H1 (cell line): Measurements from ENCODE around the gene EMC7. TPM values are rescaled to one million over a fixed set of nuclear protein-coding genes. Genes with fewer than 3 reads are reported as not detected.

Experiments used
- CTCF ChIA-PET: fragments of 300-600 bp; sonication (Branson Sonifier 250); formaldehyde crosslinking; loops from one replicate; lab custom pipeline; 2021; ENCODE audit not compliant: partially characterized antibody; lab: Charles Lee
- POLR2A ChIA-PET: fragments of 300-600 bp; sonication (Branson Sonifier 250); formaldehyde crosslinking; loops from one replicate; lab custom pipeline; 2021; ENCODE audit warnings: inconsistent platforms; ENCODE audit not compliant: partially characterized antibody; lab: Charles Lee
- DNase-seq, 2 experiments: peaks; one replicate each; pipeline versions ENCODE4 v3.0.0 to v3.0.0-alpha.2; 2010 to 2022; ENCODE audit warnings: low spot score in 2 of 2, low read depth in 1 of 2, mixed read lengths in 1 of 2
- FAIRE-seq: peaks from 2 replicates; lab custom pipeline; 2011; peaks lifted over from hg19 to GRCh38; lab: Jason Lieb, UNC
- H2AFZ ChIP-seq: 2 replicates; pipeline ENCODE4 v1.8.1; 2012; ENCODE audit warnings: low read length, inconsistent platforms
- H2AK5ac ChIP-seq: 2 replicates; pipeline ENCODE4 v1.6.1; 2013; ENCODE audit warnings: low read depth, low read length
- H2BK120ac ChIP-seq: replicated peaks from 2 replicates; pipeline ENCODE3; 2013; ENCODE audit warnings: low read depth, low read length, inconsistent platforms
- H2BK12ac ChIP-seq: 2 replicates; pipeline ENCODE4 v1.6.1; 2013; ENCODE audit warnings: low read depth, low read length
- H2BK15ac ChIP-seq: 2 replicates; pipeline ENCODE4 v1.6.1; 2013; ENCODE audit warnings: low read length
- H2BK20ac ChIP-seq: 2 replicates; pipeline ENCODE4 v1.6.1; 2013; ENCODE audit warnings: low read length
- H2BK5ac ChIP-seq: 2 replicates; pipeline ENCODE4 v1.6.1; 2013; ENCODE audit warnings: low read depth, low read length
- H3K14ac ChIP-seq: 2 replicates; pipeline ENCODE4 v1.6.1; 2013; ENCODE audit warnings: inconsistent platforms; ENCODE audit not compliant: insufficient read length
- H3K18ac ChIP-seq: 2 replicates; pipeline ENCODE4 v1.6.1; 2013; ENCODE audit warnings: low read length; ENCODE audit errors: extremely low read depth
- H3K23ac ChIP-seq: 2 replicates; pipeline ENCODE4 v1.6.1; 2013; ENCODE audit warnings: inconsistent platforms; ENCODE audit not compliant: insufficient read length
- H3K23me2 ChIP-seq: 2 replicates; pipeline ENCODE4 v1.6.1; 2013; ENCODE audit warnings: low read depth, low read length
- H3K27ac ChIP-seq: 2 replicates; pipeline ENCODE4 v1.6.1; 2011; ENCODE audit warnings: low read depth, low read length, inconsistent platforms
- H3K27me3 ChIP-seq, 4 experiments: replicated peaks in 1 of 4; 1 replicate in 1 of 4; 2 replicates in 3 of 4; pipeline versions ENCODE4 v1.6.1 to v1.8.1; 2011 to 2013; ENCODE audit warnings: low read length in 3 of 4, mild to moderate bottlenecking in 3 of 4, inconsistent platforms in 2 of 4, mixed read lengths in 2 of 4, moderate library complexity in 1 of 4; ENCODE audit not compliant: control insufficient read depth in 3 of 4, insufficient read depth in 3 of 4; ENCODE audit errors: extremely low read depth in 1 of 4
- H3K36me3 ChIP-seq, 4 experiments: 2 replicates each; pipeline versions ENCODE4 v1.6.1 to v1.8.1; 2011 to 2013; ENCODE audit warnings: mild to moderate bottlenecking in 4 of 4, low read length in 3 of 4, moderate library complexity in 2 of 4, control low read depth in 1 of 4, inconsistent platforms in 1 of 4; ENCODE audit not compliant: insufficient read depth in 4 of 4, control insufficient read depth in 2 of 4
- H3K4ac ChIP-seq: replicated peaks from 2 replicates; pipeline ENCODE3; 2013; ENCODE audit warnings: low read length, low read depth, mixed read lengths, inconsistent platforms; ENCODE audit not compliant: insufficient read length
- H3K4me1 ChIP-seq, 4 experiments: replicated peaks in 1 of 4; 1 replicate in 1 of 4; 2 replicates in 3 of 4; pipeline versions ENCODE4 v1.6.1 to v1.8.1; 2011 to 2013; ENCODE audit warnings: low read length in 3 of 4, inconsistent platforms in 2 of 4, mixed read lengths in 1 of 4; ENCODE audit not compliant: insufficient read depth in 4 of 4, control insufficient read depth in 3 of 4
- H3K4me2 ChIP-seq, 2 experiments: 2 replicates each; pipeline versions ENCODE4 v1.6.1 to v1.8.1; 2011 to 2013; ENCODE audit warnings: low read depth in 2 of 2, low read length in 2 of 2, control low read depth in 1 of 2, inconsistent platforms in 1 of 2, mild to moderate bottlenecking in 1 of 2; ENCODE audit not compliant: insufficient read depth in 1 of 2
- H3K4me3 ChIP-seq, 4 experiments: fragments of 200-600, 300-600 bp in 1 of 4; sonication (generic), shearing (Covaris generic), sonication (Bioruptor Twin) in 1 of 4; 2 replicates each; pipeline versions ENCODE4 v1.5.1 to v1.8.1; 2011 to 2016; ENCODE audit warnings: low read length in 4 of 4, low read depth in 3 of 4, control low read depth in 2 of 4, inconsistent platforms in 2 of 4, mild to moderate bottlenecking in 2 of 4, mixed read lengths in 1 of 4, moderate library complexity in 1 of 4; ENCODE audit not compliant: insufficient read depth in 2 of 4; ENCODE audit errors: extremely low read depth in 1 of 4
- H3K56ac ChIP-seq: replicated peaks from 2 replicates; pipeline ENCODE3; 2013; ENCODE audit warnings: low read depth, mild to moderate bottlenecking, mixed read lengths, low read length, inconsistent platforms; ENCODE audit not compliant: insufficient read length
- H3K79me1 ChIP-seq: 2 replicates; pipeline ENCODE4 v1.6.1; 2013; ENCODE audit warnings: low read depth, low read length, control low read depth
- H3K79me2 ChIP-seq, 2 experiments: 2 replicates each; pipeline versions ENCODE4 v1.6.1 to v1.8.1; 2012 to 2013; ENCODE audit warnings: low read length in 2 of 2, mild to moderate bottlenecking in 2 of 2, inconsistent platforms in 1 of 2; ENCODE audit not compliant: insufficient read depth in 2 of 2, control insufficient read depth in 1 of 2
- H3K9ac ChIP-seq, 4 experiments: replicated peaks in 1 of 4; 1 replicate in 1 of 4; 2 replicates in 3 of 4; pipeline versions ENCODE4 v1.6.1 to v1.8.1; 2011 to 2013; ENCODE audit warnings: low read depth in 3 of 4, low read length in 3 of 4, control low read depth in 2 of 4, mild to moderate bottlenecking in 2 of 4, moderate library complexity in 2 of 4, inconsistent platforms in 1 of 4; ENCODE audit errors: extremely low read depth in 1 of 4
- H3K9me3 ChIP-seq, 2 experiments: 2 replicates each; pipeline versions ENCODE4 v1.6.1 to v1.8.1; 2012 to 2013; ENCODE audit warnings: mild to moderate bottlenecking in 2 of 2, moderate library complexity in 2 of 2, control low read depth in 1 of 2, inconsistent platforms in 1 of 2, low read depth in 1 of 2, low read length in 1 of 2, mixed read lengths in 1 of 2; ENCODE audit not compliant: insufficient read depth in 2 of 2
- H4K20me1 ChIP-seq, 2 experiments: replicated peaks in 1 of 2; 2 replicates each; pipeline versions ENCODE3 to v1.8.1; 2011 to 2013; ENCODE audit warnings: inconsistent platforms in 2 of 2, low read length in 2 of 2, mild to moderate bottlenecking in 1 of 2; ENCODE audit not compliant: insufficient read depth in 2 of 2, control insufficient read depth in 1 of 2
- H4K5ac ChIP-seq: 2 replicates; pipeline ENCODE4 v1.6.1; 2013; ENCODE audit warnings: low read length, low read depth, mixed read lengths, inconsistent platforms; ENCODE audit not compliant: insufficient read length
- H4K8ac ChIP-seq: 2 replicates; pipeline ENCODE4 v1.8.0; 2013; ENCODE audit warnings: mild to moderate bottlenecking, moderate library complexity, low read length, inconsistent platforms; ENCODE audit not compliant: insufficient read depth; ENCODE audit errors: extremely low read depth
- H4K91ac ChIP-seq: replicated peaks from 2 replicates; pipeline ENCODE3; 2013; ENCODE audit warnings: low read length, mixed read lengths, inconsistent platforms; ENCODE audit not compliant: insufficient read length
- BCL11A ChIP-seq, 2 experiments: IDR thresholded peaks; one replicate each; pipeline ENCODE4 v1.6.1; 2011; ENCODE audit warnings: low read depth in 2 of 2, low read length in 2 of 2, mild to moderate bottlenecking in 2 of 2
- CHD2 ChIP-seq: IDR thresholded peaks from 2 replicates; pipeline ENCODE4 v1.6.1; 2012; ENCODE audit warnings: low read length, improper control_type of control experiment
- CTCF ChIP-seq, 3 experiments: IDR thresholded peaks; 1 replicate in 2 of 3; 2 replicates in 1 of 3; pipeline versions ENCODE4 v1.5.1 to v1.6.1; 2011; ENCODE audit warnings: low read length in 3 of 3, mild to moderate bottlenecking in 3 of 3, inconsistent platforms in 2 of 3, low read depth in 1 of 3, moderate library complexity in 1 of 3; ENCODE audit not compliant: insufficient read depth in 1 of 3; ENCODE audit errors: control extremely low read depth in 1 of 3
- RAD21 ChIP-seq, 2 experiments: IDR thresholded peaks in 1 of 2; conservative IDR thresholded peaks in 1 of 2; 2 replicates each; pipeline ENCODE4 v1.6.1; 2011; ENCODE audit warnings: low read depth in 2 of 2, low read length in 2 of 2, improper control_type of control experiment in 1 of 2, inconsistent platforms in 1 of 2, mild to moderate bottlenecking in 1 of 2, moderate library complexity in 1 of 2
- SAP30 ChIP-seq: fragments of 300-600 bp; sonication (generic); IDR thresholded peaks from 2 replicates; pipeline ENCODE4 v1.7.1; 2012; ENCODE audit warnings: low read length, moderate library complexity, mild to moderate bottlenecking, inconsistent platforms; ENCODE audit not compliant: insufficient read depth, insufficient replicate concordance
- WGBS, 2 experiments: shearing (Covaris generic) in 1 of 2; methylation state at CpG; one replicate each; pipeline versions ENCODE4 v1.1.6 to v1.1.7; 2013 to 2015; ENCODE audit warnings: low lambda C conversion rate in 2 of 2, mixed read lengths in 2 of 2, inconsistent platforms in 1 of 2, low coverage in 1 of 2, missing lambda C conversion rate in 1 of 2; ENCODE audit not compliant: insufficient replicate concordance in 2 of 2, insufficient coverage in 1 of 2, insufficient read length in 1 of 2; ENCODE audit errors: extremely low coverage in 1 of 2, missing lambda C conversion rate in 1 of 2; 5-methylcytosine and 5-hydroxymethylcytosine counted together
- polyA plus RNA-seq, 7 experiments: library from polyadenylated mRNA; depleted of rRNA in 3 of 7; stranded (reverse) in 5 of 7; unstranded in 2 of 7; fragments of >200 nt in 5 of 7; fragments of 200-250 nt in 2 of 7; gene quantifications; 1 replicate in 5 of 7; 2 replicates in 1 of 7; 4 replicates in 1 of 7; pipeline versions ENCODE4 v1.2.1 to v1.2.3, GENCODE V29; 2011 to 2013; ENCODE audit warnings: missing spikeins in 2 of 7, mixed read lengths in 2 of 7
- total RNA-seq: library from RNA; stranded (reverse); fragmentation: NEBNext Ultra II Directional; extraction: Animal tissue kit (Norgen Biotek cat#: 25700); gene quantifications from 2 replicates; pipeline ENCODE4 v1.2.1, GENCODE V29; 2021

The EMC7 gene
- total and polyA plus RNA-seq, 2 of the 8 experiments (the other 6 are each of a cell fraction or from before 2014, with no cell fraction given), result 29.0 to 39.0 TPM

- no peak overlapping the region for H2AFZ ChIP-seq
- no peaks in the 10 kb centered on the region for H4K20me1 ChIP-seq
- no peak for DNase-seq
Observed at GRCh38 chr15:34109797-34110663, 8.4 kb upstream of the EMC7 start.

More at GRCh38 chr15:34109797-34110663, 8.4 kb upstream of the EMC7 start:
- no peaks in the 10 kb centered on the region; a peak in 1 of 7 replicates for H3K4me1 ChIP-seq
- H4K5ac ChIP-seq, result no peak overlapping the region
- 70% methylated on average over 5 of the region's 5 CpGs; no CpG with 5 or more reads in 1 of the 2 experiments for WGBS, 2 experiments
- H3K79me2 ChIP-seq, result no peaks in the 10 kb centered on the region
- no peak overlapping the region for H3K4me2 ChIP-seq
- H2BK15ac ChIP-seq, result no peak overlapping the region
- H3K4me3 ChIP-seq, result no peak overlapping the region
- no peaks in the 10 kb centered on the region for H3K9me3 ChIP-seq
- no peak overlapping the region for H3K18ac ChIP-seq
- no peak overlapping the region for H3K27ac ChIP-seq
- no peak overlapping the region for H3K4ac ChIP-seq
- no peak overlapping the region for H2AK5ac ChIP-seq
- no peaks in the 10 kb centered on the region; the same call in 1 of the 2 replicates for H3K23me2 ChIP-seq
- H3K79me1 ChIP-seq, result no peaks in the 10 kb centered on the region
- FAIRE-seq, result no peak
- H3K14ac ChIP-seq, result no peak overlapping the region
- H2BK20ac ChIP-seq, result no peak overlapping the region
- no peak overlapping the region for H4K8ac ChIP-seq
- no peak overlapping the region for H2BK5ac ChIP-seq
- no peak for TF ChIP-seq SAP30
- no peak for TF ChIP-seq BCL11A (IDR thresholded peaks at IDR 0.05; ENCODE audit: low read depth in 2 of 2, low read length in 2 of 2)
- peak in 2 of 3 experiments; percentile 60 to 61; a peak in 2 of 4 replicates for TF ChIP-seq CTCF (IDR thresholded peaks at IDR 0.05; ENCODE audit: control extremely low read depth in 1 of 3, insufficient read depth in 1 of 3, low read depth in 1 of 3, low read length in 3 of 3)
- no peak for TF ChIP-seq CHD2
- TF ChIP-seq RAD21 (IDR thresholded peaks at IDR 0.05 in 1 of 2, conservative IDR thresholded peaks at IDR 0.05 in 1 of 2; ENCODE audit: low read depth in 2 of 2, low read length in 2 of 2), result peak; percentile 84
- CTCF ChIA-PET, result interaction anchor here (0.5 to 5.9 kb wide), 34 partner anchors 9 to 473 kb away, joined by 3 to 74 read pairs (median 5); partner anchors contain the start of genes EMC7, GOLGA8B and KATNBL1
- H3K56ac ChIP-seq, result no peak overlapping the region
- no peak overlapping the region for H4K91ac ChIP-seq
- H3K9ac ChIP-seq, result no peak overlapping the region
- POLR2A ChIA-PET, result interaction anchor here (0.5 to 2.7 kb wide), 5 partner anchors 8 to 228 kb away, joined by 3 to 15 read pairs (median 4); partner anchors contain the start of genes EMC7, KATNBL1 and PGBD4
- no peak overlapping the region for H2BK12ac ChIP-seq
- H2BK120ac ChIP-seq, result no peak overlapping the region
- H3K36me3 ChIP-seq, result no peaks in the 10 kb centered on the region
- H3K23ac ChIP-seq, result no peak overlapping the region
- H3K27me3 ChIP-seq, result no peaks in the 10 kb centered on the region
